Cerebellar nuclear complex (tissue), 1 donor: Measurements from ENCODE around the gene BABAM2.
"Not testable (repeated sequence)": the region's sequence is repeated elsewhere in the genome, so short reads cannot be mapped to it uniquely, and the experiment has no call there.

Experiments used
- DNase-seq, 2 experiments: peaks; one replicate each; lab custom pipeline; 2025; lab: John Stamatoyannopoulos, UW

The BABAM2 gene

DNA sequence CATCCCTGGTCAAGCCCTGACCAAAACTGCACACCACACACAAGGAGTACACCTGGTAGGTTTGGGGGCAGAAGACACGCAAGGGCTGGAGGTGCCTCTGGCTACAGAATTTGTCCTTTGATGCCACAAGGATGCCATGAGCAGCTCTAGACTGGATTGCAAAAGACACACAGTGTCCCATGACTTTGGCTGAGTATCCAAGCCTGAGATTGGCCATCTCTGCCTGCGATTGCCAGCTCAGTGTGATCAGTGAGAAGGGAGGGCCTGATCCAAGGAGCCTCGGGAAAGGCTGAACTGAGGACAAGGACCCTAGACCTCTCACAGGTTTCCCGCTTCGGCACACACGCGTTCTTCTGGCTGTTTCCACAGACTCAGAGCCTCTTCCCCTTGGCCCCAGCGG lies 442.2 kb downstream of the BABAM2 start:
- DNase-seq = no peak

- DNase-seq = no peak
These were observed 443.3 kb downstream of the BABAM2 start for GRCh38 chr2:28333606-28334526.

DNA sequence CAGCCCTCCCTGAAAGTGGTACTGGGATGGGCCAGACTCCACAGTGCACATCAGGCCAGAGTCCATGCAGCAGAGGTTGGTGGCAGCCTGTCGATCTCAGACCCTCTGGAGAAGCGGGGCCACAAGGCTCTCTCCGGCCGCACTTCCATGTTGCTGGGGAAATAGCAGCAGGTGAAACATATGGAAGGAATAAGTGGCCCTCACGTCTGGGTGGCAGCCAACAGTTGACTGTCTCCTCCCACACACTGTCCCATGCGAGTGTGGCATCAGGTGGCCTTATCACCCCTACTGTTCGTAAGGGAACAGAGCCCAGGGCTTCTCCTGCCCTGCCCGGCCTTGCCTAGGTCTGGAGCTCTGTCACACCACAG lies 444.0 kb downstream of the BABAM2 start:
- DNase-seq = no peak

GRCh38 chr2:28335265-28335664 lies 444.7 kb downstream of the BABAM2 start:
- not testable (repeated sequence) for DNase-seq

- DNase-seq = no peak
These were observed 445.1 kb downstream of the BABAM2 start for GRCh38 chr2:28335666-28336065.

DNA sequence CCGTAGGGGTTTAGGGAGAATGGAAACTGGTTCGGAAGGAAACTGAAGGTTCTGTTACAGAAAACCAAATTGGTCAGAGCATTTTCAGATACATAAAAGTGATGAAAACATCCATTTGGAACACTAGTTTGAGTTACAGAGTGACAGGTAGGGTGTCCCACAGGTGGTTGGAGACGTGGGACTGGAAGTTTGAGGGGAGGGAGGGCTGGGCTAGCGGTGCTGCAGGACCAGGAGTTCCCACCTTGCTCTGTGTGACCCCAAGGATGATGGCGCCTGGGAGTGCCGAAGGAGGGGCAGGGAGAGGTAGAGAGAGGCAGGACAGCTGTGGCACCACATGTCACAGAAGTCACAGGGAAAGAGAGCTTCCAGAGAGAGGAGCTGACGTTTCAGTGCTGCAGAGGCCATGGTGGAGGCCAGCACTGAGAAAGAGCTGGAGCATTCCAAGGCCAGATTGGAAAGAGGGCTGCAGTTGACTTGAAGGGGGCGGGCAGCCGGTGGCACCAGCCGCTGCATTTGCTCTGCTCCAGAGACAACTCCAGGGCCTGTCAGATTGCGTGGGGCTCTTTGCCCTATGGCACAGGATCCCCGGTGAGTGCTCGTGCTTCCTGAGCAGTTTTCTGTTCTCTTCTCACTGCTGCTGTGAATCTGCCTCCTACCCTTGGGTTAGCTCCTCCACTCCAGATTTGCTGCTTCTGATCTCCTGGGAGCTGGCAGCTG lies 445.9 kb downstream of the BABAM2 start:
- DNase-seq = no peak

- DNase-seq = no peak
These were observed 446.6 kb downstream of the BABAM2 start for GRCh38 chr2:28336982-28337627.

GRCh38 chr2:28338046-28338817 lies 447.7 kb downstream of the BABAM2 start:
- no peak for DNase-seq

GRCh38 chr2:28338831-28339321 lies 448.3 kb downstream of the BABAM2 start:
- DNase-seq = no peak

DNA sequence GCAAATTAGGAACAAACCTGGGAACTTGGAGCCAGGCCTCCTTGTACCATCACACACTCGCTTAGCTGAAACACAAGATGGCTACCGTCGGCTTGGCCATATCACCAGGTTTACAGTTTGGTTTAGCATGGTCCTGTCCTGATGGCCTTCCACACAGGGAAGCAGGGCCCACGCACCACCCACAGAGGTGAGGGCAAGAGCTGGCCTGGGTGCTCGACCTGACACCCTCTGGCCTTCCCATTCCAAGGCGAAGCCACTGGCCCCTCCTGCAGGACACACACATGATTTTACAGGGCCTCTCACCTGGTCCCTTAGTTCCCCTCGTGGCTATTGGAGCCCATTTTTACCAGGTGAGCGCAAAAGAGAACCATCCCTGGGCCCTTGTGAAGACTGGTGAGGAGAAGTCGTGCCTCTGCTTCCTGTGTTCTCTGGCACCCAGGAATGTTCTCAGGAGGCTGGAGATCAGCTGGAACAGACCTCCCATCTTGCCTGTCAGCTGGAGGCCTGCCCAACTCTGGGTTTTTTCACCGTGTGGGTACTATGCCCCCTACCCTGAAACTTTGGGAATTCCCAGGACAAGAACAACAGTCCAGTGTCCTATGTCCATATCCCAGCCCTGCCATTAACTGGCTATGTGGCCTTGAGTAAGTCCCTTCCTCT lies 449.1 kb downstream of the BABAM2 start:
- DNase-seq = no peak

DNA sequence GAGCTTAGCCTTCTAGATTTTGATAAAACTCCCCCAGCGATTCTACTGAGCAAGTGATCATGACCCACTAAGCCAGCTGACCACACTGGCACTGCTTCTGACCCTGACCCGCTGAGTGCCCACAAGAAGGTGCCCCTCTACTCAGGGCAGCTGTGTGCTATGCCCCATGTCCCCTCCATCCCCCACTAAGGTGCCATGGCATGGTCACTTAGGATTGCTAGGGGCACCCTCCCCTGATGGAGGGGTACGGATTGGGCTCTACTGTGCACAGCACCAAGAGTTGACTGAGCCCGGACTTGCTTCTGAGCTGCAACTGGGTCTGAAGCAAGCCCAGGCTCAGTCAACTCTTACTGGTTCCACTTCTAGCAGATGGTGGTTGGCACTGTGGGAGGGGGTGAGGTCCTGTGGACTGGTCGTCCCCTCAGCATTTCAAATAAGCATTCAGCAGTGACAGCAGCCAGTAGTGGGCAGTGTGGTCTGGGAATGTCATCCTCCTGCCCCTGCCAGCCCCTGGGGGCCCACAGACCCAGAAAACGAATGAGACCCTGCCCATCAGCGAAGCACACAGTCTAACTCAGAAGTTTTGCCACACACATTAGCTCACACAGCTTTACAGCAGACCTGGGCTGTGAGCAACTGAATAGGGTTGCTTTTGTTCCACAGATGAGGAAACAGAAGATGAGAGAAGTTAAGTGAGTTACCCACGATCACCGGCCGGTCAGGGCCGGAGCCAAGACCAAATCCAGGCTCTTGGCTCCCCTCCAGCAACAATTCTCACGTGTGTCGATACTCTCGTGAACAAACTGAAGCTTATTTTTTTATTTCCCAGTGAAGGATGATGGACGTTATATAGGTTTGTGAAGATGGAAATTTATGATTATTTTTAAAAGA lies 450.0 kb downstream of the BABAM2 start:
- DNase-seq = no peak

DNA sequence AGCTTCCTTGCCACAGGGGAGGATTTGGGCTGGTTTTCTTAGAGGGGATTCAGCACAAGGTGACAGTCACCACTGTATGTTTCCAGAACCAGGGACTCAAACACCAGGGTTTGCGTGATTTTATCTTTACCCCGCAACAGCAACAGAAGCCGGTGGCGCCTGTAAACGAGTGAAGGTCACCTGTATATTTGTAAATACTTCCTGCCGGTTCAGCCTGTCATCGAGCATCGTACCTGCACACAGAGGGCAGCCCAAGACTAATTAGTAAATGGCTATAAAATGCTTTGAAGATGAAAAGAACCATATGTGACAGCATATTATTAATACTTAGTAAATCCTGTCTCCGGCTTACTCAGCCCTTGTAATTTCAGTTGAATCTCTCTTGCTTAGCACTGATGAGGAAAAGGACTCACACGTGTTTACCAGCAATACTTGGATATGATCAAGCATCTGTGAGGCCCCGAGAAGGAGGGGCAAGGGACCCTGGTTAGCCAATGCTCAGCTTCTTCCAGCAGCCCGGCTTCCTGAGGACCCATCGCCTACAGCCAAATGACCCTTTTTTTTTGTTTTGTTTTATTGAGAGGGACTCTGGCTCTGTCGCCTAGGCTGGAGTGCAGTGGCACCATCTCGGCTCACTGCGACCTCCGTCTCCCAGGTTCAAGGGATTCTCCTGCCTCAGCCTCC lies 450.8 kb downstream of the BABAM2 start:
- DNase-seq = no peak

DNA sequence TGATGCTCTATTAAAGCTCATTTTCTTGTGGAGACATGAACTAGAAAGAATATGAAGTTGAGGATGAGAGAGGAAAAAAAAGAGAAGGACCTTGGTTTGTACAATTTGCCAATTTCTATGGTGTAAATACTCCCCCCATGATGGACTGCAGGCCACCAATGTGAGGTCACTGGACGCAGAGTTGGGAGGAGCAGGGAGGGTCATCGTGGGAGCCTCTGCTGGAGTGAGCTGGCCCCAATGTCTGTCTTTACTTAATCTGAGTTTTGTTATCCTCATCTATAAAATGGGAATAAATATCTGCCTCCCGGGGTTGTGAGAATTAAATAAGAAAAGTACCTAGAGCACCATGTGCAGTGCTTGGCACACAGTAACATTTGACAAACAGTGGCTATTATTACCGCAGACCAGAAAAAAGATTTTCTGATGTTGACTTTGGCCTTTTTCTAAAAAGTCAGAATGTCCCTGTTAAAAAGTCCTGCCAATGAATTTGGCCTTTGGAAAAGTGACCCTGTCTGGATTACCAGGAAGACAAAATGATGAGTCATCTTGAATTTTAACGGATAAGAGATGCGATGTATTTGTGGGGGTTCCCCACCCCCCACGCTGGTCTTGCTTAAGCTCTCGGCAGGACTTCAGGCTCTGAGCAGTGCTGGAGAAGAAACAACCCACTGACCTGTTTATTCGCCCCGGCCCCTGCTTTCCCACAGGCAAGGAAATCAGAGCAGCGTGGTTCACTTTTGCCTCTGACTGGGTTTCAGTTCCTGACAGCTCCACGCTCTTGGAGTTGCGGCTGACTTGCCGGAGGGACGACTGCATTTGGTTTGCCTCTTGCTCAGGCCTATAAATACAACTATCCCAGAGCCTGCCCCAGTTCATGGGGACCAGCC lies 451.8 kb downstream of the BABAM2 start:
- no peak for DNase-seq

GRCh38 chr2:28343184-28343942 lies 452.8 kb downstream of the BABAM2 start:
- DNase-seq = no peak

DNA sequence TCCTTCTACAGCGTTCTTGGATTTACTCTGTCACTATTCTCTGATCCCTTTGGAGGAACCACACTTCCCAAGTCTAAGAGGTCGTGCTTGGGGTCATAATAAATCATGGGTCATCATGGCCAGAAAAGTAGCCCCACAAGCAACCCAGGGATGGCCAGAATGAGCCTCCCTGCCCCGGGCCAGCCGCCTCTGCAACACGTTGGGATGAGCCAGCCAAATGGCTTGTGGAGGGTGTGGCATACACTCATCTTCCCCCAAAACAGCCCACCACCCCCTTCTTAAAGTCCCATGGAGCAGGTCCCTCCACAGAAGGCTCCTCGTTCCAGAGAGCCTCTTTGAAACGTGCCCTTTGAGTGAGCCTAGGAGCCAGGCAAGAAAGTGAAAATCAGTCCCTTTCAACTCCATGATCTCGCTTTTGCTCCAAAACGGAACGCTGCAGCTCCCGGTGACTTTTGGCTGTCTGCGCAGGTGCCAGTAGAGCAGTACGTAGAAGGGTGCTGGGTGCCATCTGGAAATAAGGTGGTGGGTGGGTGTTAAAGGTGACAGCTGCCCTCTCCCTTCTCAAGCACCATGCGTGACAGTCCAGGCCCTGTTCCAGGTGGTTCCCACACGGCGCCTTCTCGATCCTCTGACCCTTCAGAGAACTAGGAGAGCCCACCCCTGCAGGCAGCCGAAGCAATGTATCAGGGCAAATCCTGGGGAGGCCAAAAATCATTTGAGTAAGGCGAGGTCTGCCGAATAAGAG lies 453.6 kb downstream of the BABAM2 start:
- no peak for DNase-seq

- DNase-seq = no peak
These were observed 454.3 kb downstream of the BABAM2 start for GRCh38 chr2:28344756-28345373.

- DNase-seq = no peak
These were observed 455.1 kb downstream of the BABAM2 start for GRCh38 chr2:28345619-28346018.
